HepG2 (cell line): ENCODE measurements around the gene AMZ1. TPM values are rescaled to one million over a fixed set of nuclear protein-coding genes. Genes with fewer than 3 reads are reported as not detected.
A peak's percentile ranks its signal among the peaks of the same experiment; 100 is the strongest.

Experiments used
- ATAC-seq: fragments of 200-7000 bp; cut with Tn5 transposase; 3 replicates; pipeline ENCODE4 v1.9.1; 2020; ENCODE audit warnings: mild to moderate bottlenecking, moderate library complexity
- BruUV-seq: library from RNA; stranded (reverse); fragments of 400-500 nt; replicated peaks from 2 replicates; lab custom pipeline; 2021; lab: Mats Ljungman, UMichigan
- CTCF ChIA-PET: fragments of 300-600 bp; formaldehyde crosslinking; extraction: SDS; loops from one replicate; lab custom pipeline; 2021; ENCODE audit warnings: low total read pairs, inconsistent platforms, low intra/inter-chr PET ratio; lab: Yijun Ruan, JAX
- POLR2A ChIA-PET: fragments of 350-600 bp; sonication (Branson Sonifier 250); formaldehyde crosslinking; loops from one replicate; lab custom pipeline; 2020; ENCODE audit warnings: antibody characterized with exemption, inconsistent platforms; lab: Yijun Ruan, JAX
- DNase-seq: peaks from one replicate; pipeline ENCODE4 v3.0.0-alpha.2; 2015; ENCODE audit warnings: low spot score
- FAIRE-seq: peaks from 3 replicates; lab custom pipeline; 2011; peaks lifted over from hg19 to GRCh38; lab: Jason Lieb, UNC
- H2AFZ ChIP-seq: one replicate; pipeline ENCODE4 v1.6.1; 2011; ENCODE audit warnings: low read length, inconsistent platforms
- H3K27ac ChIP-seq: fragments of 300-600 bp; 3 replicates; pipeline ENCODE4 v1.8.0; 2011; ENCODE audit warnings: mixed run types, mild to moderate bottlenecking, mixed read lengths, low read length, inconsistent platforms; ENCODE audit not compliant: insufficient read depth; ENCODE audit errors: extremely low read length
- H3K27me3 ChIP-seq, 2 experiments: fragments of 200-600 bp in 1 of 2; 2 replicates in 1 of 2; 3 replicates in 1 of 2; pipeline versions ENCODE4 v1.6.0 to v1.8.0; 2011; ENCODE audit warnings: low read length in 2 of 2, mild to moderate bottlenecking in 2 of 2, moderate library complexity in 2 of 2, inconsistent platforms in 1 of 2; ENCODE audit not compliant: insufficient read depth in 2 of 2, control insufficient read depth in 1 of 2
- H3K36me3 ChIP-seq, 2 experiments: fragments of 200-600 bp in 1 of 2; replicated peaks in 1 of 2; 2 replicates in 1 of 2; 3 replicates in 1 of 2; pipeline versions ENCODE4 v1.5.1 to v1.8.0; 2011; ENCODE audit warnings: low read length in 2 of 2, inconsistent platforms in 1 of 2; ENCODE audit not compliant: insufficient read depth in 2 of 2, control insufficient read depth in 1 of 2
- H3K4me1 ChIP-seq: 2 replicates; pipeline ENCODE4 v1.5.1; 2012; ENCODE audit warnings: low read length, inconsistent platforms; ENCODE audit not compliant: insufficient read depth
- H3K4me2 ChIP-seq: 2 replicates; pipeline ENCODE4 v1.6.0; 2011; ENCODE audit warnings: low read depth, low read length, inconsistent platforms
- H3K4me3 ChIP-seq, 3 experiments: fragments of 200-600 bp in 1 of 3; sonication (generic), shearing (Covaris generic) in 1 of 3; replicated peaks in 1 of 3; 2 replicates each; pipeline ENCODE4 v1.5.1; 2011 to 2016; ENCODE audit warnings: low read length in 3 of 3, inconsistent platforms in 2 of 3, low read depth in 2 of 3, mild to moderate bottlenecking in 2 of 3, control low read depth in 1 of 3, mixed read lengths in 1 of 3; ENCODE audit not compliant: insufficient read depth in 1 of 3
- H3K79me2 ChIP-seq: one replicate; pipeline ENCODE4 v1.6.1; 2011; ENCODE audit warnings: low read length, inconsistent platforms; ENCODE audit not compliant: insufficient read depth
- H3K9ac ChIP-seq: 2 replicates; pipeline ENCODE4 v1.6.0; 2011; ENCODE audit warnings: mild to moderate bottlenecking, low read depth, low read length, inconsistent platforms; ENCODE audit not compliant: insufficient read depth
- H3K9me3 ChIP-seq: 2 replicates; pipeline ENCODE4 v1.5.1; 2012; ENCODE audit warnings: mild to moderate bottlenecking, low read length
- H4K20me1 ChIP-seq: 2 replicates; pipeline ENCODE4 v1.6.0; 2011; ENCODE audit warnings: inconsistent platforms, mild to moderate bottlenecking, low read length, moderate library complexity; ENCODE audit not compliant: insufficient read depth
- HCFC1 ChIP-seq: fragments of 150-350 bp; IDR thresholded peaks from 2 replicates; pipeline ENCODE4 v1.6.1; 2014; ENCODE audit warnings: low read depth, low read length
- HDAC1 ChIP-seq: sonication (generic); formaldehyde crosslinking; IDR thresholded peaks from 2 replicates; pipeline ENCODE4 v1.5.1; 2020; ENCODE audit warnings: mild to moderate bottlenecking, missing genetic modification reagents
- NFYB ChIP-seq: sonication (generic); formaldehyde crosslinking; IDR thresholded peaks from 2 replicates; pipeline ENCODE4 v1.4.0; 2020; ENCODE audit warnings: missing genetic modification reagents
- PRPF4 ChIP-seq: fragments of 200-400 bp; formaldehyde crosslinking; IDR thresholded peaks from 2 replicates; pipeline ENCODE4 v1.6.1; 2016; ENCODE audit warnings: low read length, low read depth; ENCODE audit not compliant: poor library complexity, severe bottlenecking
- RFXANK ChIP-seq: IDR thresholded peaks from 2 replicates; pipeline ENCODE4 v1.6.1; 2016
- TGIF2 ChIP-seq: IDR thresholded peaks from 2 replicates; pipeline ENCODE4 v1.6.1; 2016; ENCODE audit warnings: control low read depth, missing compliant biosample characterization
- ZNF430 ChIP-seq: sonication (generic); formaldehyde crosslinking; IDR thresholded peaks from 2 replicates; pipeline ENCODE4 v1.9.0; 2021; ENCODE audit warnings: mild to moderate bottlenecking, missing genetic modification reagents
- ZNF484 ChIP-seq: sonication (generic); formaldehyde crosslinking; IDR thresholded peaks from 2 replicates; pipeline ENCODE4 v1.5.1; 2020; ENCODE audit warnings: mild to moderate bottlenecking, low read depth, missing genetic modification reagents, borderline replicate concordance
- ZNF629 ChIP-seq: sonication (generic); formaldehyde crosslinking; conservative IDR thresholded peaks from 2 replicates; pipeline ENCODE4 v1.5.0; 2020; ENCODE audit warnings: missing genetic modification reagents
- ZNF737 ChIP-seq: sonication (generic); formaldehyde crosslinking; IDR thresholded peaks from 2 replicates; pipeline ENCODE4 v1.5.0; 2020; ENCODE audit warnings: missing genetic modification reagents, mild to moderate bottlenecking, borderline replicate concordance
- WGBS: methylation state at CpG from one replicate; pipeline ENCODE4 v1.1.6; 2017; ENCODE audit warnings: low lambda C conversion rate; 5-methylcytosine and 5-hydroxymethylcytosine counted together
- in situ Hi-C: cut with HindIII; loops from 2 replicates; pipeline ENCODE4 v1.10.0; 2017; ENCODE audit warnings: low pct_unique_long_range_greater_than_20kb; ENCODE audit not compliant: extremely low pct_ligation_motif_present
- intact Hi-C: fragments of 100-400 bp; cut with micrococcal nuclease; formaldehyde crosslinking; loops from one replicate; pipeline ENCODE4 v1.10.0; 2022; ENCODE audit not compliant: unreplicated experiment
- polyA plus RNA-seq, 8 experiments: library from polyadenylated mRNA; depleted of rRNA in 3 of 8; stranded (reverse) in 7 of 8; unstranded in 1 of 8; fragments of >200 nt; fragmentation: Illumina TruSeq in 4 of 8; extraction: Trizol in 4 of 8; gene quantifications; 2 replicates each; pipeline versions ENCODE4 v1.2.1 to v1.2.3, GENCODE V29; 2011 to 2016; ENCODE audit warnings: low read depth in 4 of 8, missing spikeins in 1 of 8, mixed read lengths in 1 of 8; ENCODE audit not compliant: insufficient read depth in 1 of 8
- total RNA-seq, 5 experiments: library from RNA; depleted of rRNA; stranded (reverse); fragments of >200 nt; fragmentation: Illumina TruSeq; extraction: Trizol; gene quantifications; 2 replicates each; pipeline ENCODE4 v1.2.3, GENCODE V29; 2016; ENCODE audit warnings: low read depth in 1 of 5
- TF ChIP-seq, protein P1 (sequence below): sonication (generic); formaldehyde crosslinking; IDR thresholded peaks from 2 replicates; pipeline ENCODE4 v1.4.0; 2020; ENCODE audit warnings: missing genetic modification reagents

Gene AMZ1
- total and polyA plus RNA-seq, 2 of the 13 experiments (the other 11 are each of a cell fraction or from before 2014, with no cell fraction given): 0.03 TPM; not detected in 1

DNA sequence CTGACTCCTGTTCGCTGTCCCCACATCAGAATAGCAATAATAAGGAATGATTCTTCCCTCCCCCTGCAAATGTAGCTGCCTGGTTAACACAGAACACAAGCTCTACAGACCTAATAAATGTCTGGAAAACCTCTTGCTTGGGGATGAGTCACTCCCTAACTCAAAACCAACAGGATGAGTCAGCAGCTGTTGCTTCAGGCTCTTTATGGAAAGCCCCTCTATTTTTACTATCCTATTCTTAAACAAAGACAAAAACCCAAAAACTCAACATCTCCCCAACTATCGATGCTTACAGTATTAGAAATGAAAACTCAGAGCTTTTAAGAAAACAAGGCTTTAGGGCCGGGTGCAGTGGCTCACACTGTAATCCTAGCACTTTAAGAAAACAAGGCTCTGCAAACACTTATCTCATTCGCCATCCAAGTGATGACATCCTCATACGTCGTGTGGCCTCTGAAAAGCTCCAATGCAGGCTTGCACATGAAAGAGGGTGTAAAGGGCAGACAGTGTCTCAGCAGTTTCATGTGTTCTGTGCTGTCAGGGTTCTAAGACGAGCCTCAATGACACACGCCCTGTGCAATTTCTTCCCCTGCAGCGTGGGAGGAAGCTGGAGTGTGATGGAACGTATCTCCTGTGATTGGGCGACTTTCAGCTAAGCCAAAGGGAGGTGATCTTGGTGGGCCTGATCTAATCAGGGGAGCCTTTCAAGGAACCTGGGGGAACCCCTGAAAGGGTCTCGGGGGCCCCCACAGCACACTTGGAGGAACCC lies 70.1 kb downstream of the AMZ1 start (continued):
- TF ChIP-seq NFYB (CRISPR knock-in tag): peak; percentile 25; the same call in 1 of the 2 replicates

DNA sequence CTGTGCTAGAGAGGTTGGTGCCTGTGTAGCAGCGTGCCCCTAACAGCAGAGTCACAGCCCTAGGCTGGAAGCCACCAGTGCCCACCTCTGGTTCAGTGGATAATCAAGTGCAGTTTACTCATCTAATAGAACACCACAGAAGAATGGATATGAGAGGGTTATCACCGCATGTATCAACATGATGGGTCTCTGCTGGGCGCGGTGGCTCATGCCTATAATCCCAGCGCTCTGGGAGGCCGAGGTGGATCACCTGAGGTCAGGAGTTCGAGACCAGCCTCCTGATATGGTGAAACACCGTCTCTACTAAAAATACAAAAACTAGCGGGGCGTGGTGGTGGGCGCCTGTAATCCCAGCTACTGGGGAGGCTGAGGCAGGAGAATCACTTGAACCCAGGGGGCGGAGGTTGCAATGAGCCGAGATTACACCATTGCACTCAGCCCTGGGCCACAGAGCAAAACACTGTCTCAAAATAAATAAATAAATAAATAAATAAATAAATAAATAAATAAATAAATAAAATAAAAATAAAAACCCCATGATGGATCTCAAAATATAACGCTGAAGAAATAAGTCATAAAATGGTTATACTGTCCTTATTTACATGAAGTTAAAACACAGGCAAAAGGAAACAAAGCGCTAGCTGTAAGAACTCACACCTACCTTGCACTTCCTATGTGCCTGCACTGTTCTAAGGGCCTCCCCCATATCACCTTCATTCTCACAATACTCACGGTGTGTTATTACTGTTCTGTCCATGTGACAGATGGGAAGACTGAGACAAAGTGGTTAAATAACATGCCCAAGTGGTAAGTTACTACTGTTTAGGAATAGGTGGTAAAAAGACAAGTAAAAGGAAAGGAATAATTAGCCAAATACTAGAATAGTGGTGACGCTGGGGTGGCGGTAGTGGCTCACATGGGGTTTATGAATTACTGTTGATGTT lies 70.9 kb downstream of the AMZ1 start:
- peak overlapping the region; percentile 30 for H3K4me2 ChIP-seq

DNA sequence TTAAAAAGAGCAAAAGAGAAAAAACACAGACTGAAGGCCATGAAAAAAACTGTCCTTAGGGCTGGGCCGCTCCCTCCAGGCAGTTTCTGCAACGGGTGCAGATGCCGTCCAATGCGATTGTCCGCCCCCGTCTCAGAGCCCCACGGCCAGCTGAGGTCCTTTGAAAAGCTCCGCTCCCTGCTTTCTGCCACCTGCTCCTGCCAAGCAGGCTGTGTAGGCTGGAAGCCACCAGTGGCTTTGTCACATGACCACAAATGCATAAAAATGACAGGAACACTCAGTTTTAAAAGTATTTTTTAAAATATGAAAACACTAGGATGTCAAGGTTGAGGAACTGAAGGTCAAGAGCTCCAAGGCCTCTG lies 71.7 kb downstream of the AMZ1 start:
- Histone ChIP-seq H2AFZ (no peak overlapping the region), H4K20me1 (no peaks in the 10 kb centered on the region), H3K9ac (no peak overlapping the region), H3K27me3 (no peaks in the 10 kb centered on the region), H3K9me3 (no peaks in the 10 kb centered on the region), H3K4me1 (peaks cover 38% of the 10 kb centered on the region), H3K4me3 (no peak overlapping the region), H3K36me3 (peaks cover 7 to 14% of the 10 kb centered on the region in 2 experiments; a peak in 4 of 5 replicates), H3K79me2 (peaks cover 4% of the 10 kb centered on the region), H3K4me2 (0 out of 2 replicates have a peak overlapping the region, but pooled peaks have one; percentile 8), H3K27ac (no peak overlapping the region)
- CTCF ChIA-PET: no interaction called here
- DNase-seq: no peak
- no peak for ATAC-seq
- FAIRE-seq: no peak
- POLR2A ChIA-PET: interaction anchor here (1.7 kb wide), 1 partner anchor 42 kb away, joined by 12 read pairs; no protein-coding TSS in a partner anchor
- intact Hi-C loops: loop anchor here (5.0 kb wide), 1 partner anchor 43 kb away; no protein-coding TSS in a partner anchor
- WGBS: 91% methylated on average over 8 of the region's 8 CpGs
- TF ChIP-seq HDAC1 (CRISPR knock-in tag) (no peak), PRPF4 (peak; percentile 33), TGIF2 (CRISPR knock-in tag) (no peak), ZNF430 (CRISPR knock-in tag) (no peak), ZNF484 (CRISPR knock-in tag) (no peak), ZNF737 (CRISPR knock-in tag) (no peak), RFXANK (no peak)
- TF ChIP-seq, protein P1, sequence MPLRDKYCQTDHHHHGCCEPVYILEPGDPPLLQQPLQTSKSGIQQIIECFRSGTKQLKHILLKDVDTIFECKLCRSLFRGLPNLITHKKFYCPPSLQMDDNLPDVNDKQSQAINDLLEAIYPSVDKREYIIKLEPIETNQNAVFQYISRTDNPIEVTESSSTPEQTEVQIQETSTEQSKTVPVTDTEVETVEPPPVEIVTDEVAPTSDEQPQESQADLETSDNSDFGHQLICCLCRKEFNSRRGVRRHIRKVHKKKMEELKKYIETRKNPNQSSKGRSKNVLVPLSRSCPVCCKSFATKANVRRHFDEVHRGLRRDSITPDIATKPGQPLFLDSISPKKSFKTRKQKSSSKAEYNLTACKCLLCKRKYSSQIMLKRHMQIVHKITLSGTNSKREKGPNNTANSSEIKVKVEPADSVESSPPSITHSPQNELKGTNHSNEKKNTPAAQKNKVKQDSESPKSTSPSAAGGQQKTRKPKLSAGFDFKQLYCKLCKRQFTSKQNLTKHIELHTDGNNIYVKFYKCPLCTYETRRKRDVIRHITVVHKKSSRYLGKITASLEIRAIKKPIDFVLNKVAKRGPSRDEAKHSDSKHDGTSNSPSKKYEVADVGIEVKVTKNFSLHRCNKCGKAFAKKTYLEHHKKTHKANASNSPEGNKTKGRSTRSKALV (CRISPR knock-in tag): no peak
- in situ Hi-C loops: no loop called here
- BruUV-seq: no TSS peak

More for the DNA sequence above, 70.9 kb downstream of the AMZ1 start:
- Histone ChIP-seq H3K4me1 (peaks cover 38% of the 10 kb centered on the region), H3K27ac (peak overlapping the region; percentile 55), H3K4me3 (no peak overlapping the region; a peak in 1 of 6 replicates), H3K9ac (peak overlapping the region; percentile 26; the same call in 1 of the 2 replicates)
- WGBS: 95% methylated on average over 18 of the region's 18 CpGs
- DNase-seq (no peak), ATAC-seq (no peak)
- TF ChIP-seq HCFC1 (no peak), ZNF629 (CRISPR knock-in tag) (peak; percentile 68)
- TF ChIP-seq, all 625 proteins: peak for 1
- intact Hi-C loops: loop anchor here (5.0 kb wide), 1 partner anchor 43 kb away; no protein-coding TSS in a partner anchor
- in situ Hi-C loops: no loop called here
- no peak for FAIRE-seq
- ChIA-PET CTCF (no interaction called here), POLR2A (interaction anchor here (0.7 to 2.1 kb wide), 9 partner anchors 11 to 127 kb away, joined by 3 to 23 read pairs (median 4); partner anchors contain the start of gene TTYH3)
- no peaks in the 10 kb centered on the region for H3K27me3 ChIP-seq
- H2AFZ ChIP-seq: no peak overlapping the region
- BruUV-seq: no TSS peak
- H3K36me3 ChIP-seq: peaks cover 6 to 14% of the 10 kb centered on the region in 2 experiments; a peak in 4 of 5 replicates
- no peaks in the 10 kb centered on the region for H4K20me1 ChIP-seq
- peaks cover 4% of the 10 kb centered on the region for H3K79me2 ChIP-seq
- H3K9me3 ChIP-seq: no peaks in the 10 kb centered on the region
